ENCODE data around the gene DCLK1.
A peak's percentile ranks its signal among the peaks of the same experiment; 100 is the strongest.
"Not testable (repeated sequence)": the region's sequence is repeated elsewhere in the genome, so short reads cannot be mapped to it uniquely, and the experiment has no call there.

DCLK1 gene

DNA sequence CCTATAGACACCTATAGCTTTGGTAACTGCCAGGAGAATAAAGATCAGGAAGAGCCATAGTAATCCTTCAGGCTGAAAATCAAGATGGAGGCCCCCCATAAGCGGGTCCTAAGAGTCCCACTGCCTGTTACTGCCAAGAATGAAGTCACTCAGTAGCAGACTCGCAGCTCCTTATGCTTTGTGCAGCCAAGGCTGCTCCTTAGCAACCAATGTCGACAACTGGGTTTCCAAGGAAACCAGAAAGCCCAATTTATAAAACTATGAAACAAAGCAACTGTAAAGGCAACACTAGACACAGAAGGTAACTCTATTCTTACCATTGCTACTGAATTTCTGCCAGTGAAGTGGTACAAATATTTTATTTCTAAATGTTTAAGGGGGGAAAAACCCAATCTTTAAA is 56.5 kb downstream of the DCLK1 start:
- H3K27ac ChIP-seq (ENCODE audit: low read depth, low read length) = no peak overlapping the region
- peaks cover 0 to 8% (median 1%) of the 10 kb centered on the region in 5 donors for H3K4me1 ChIP-seq (ENCODE audit: control insufficient read depth in 5 of 5, insufficient read depth in 5 of 5, low read length in 5 of 5)
- no peak overlapping the region for H3K9ac ChIP-seq (ENCODE audit: low read length in 5 of 5)
- H3K4me3 ChIP-seq (ENCODE audit: low read depth in 1 of 5, low read length in 5 of 5) = no peak overlapping the region
- H3K36me3 ChIP-seq (ENCODE audit: control insufficient read depth in 5 of 5, insufficient read depth in 5 of 5, low read length in 5 of 5) = no peaks in the 10 kb centered on the region
- H3K27me3 ChIP-seq (ENCODE audit: control insufficient read depth in 5 of 5, insufficient read depth in 4 of 5, low read length in 5 of 5) = no peaks in the 10 kb centered on the region
- no peaks in the 10 kb centered on the region for H3K9me3 ChIP-seq (ENCODE audit: control insufficient read depth in 5 of 5, low read length in 5 of 5)

DNA sequence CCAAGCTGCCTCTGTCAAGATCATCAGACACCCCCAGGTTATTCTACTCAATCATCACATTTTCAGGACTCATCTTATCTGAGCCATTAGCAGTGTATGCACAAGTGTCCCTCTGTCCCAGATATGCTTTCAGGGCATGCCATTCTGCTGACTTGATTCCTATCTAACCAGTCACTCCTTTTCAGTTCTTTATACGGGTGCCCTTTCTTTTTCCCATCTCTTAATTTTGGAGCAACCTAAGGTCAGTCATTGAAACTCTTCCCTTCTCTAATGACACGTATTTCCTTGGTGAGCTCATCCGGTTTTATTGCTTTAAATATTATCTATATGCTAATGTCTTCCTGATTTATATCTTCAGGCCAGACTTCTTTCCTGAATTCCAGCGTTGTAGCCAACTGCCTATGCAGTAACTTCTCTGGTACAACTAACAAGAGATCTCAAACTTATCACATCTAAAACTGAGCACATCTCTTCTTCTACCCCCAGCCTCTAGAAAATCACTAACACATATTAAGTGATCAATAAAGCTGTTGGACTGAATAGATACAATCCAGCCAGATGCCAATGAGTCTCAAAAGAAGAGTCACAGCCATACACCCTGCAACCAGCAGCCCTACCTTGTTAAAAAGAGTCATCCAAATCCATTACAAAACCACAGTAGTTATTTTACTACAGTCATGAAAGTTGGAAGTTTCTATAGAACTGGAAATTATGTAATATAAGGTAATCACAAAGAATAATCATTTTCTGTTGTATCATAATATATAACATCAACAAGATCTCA is 58.8 kb downstream of the DCLK1 start:
- no peaks in the 10 kb centered on the region for H3K9me3 ChIP-seq (ENCODE audit: control insufficient read depth in 5 of 5, low read length in 5 of 5)
- H3K27me3 ChIP-seq (ENCODE audit: control insufficient read depth in 5 of 5, insufficient read depth in 4 of 5, low read length in 5 of 5) = no peaks in the 10 kb centered on the region
- no peak overlapping the region for H3K27ac ChIP-seq (ENCODE audit: low read depth, low read length)
- no peak overlapping the region for H3K4me3 ChIP-seq (ENCODE audit: low read depth in 1 of 5, low read length in 5 of 5)
- no peaks in the 10 kb centered on the region for H3K36me3 ChIP-seq (ENCODE audit: control insufficient read depth in 5 of 5, insufficient read depth in 5 of 5, low read length in 5 of 5)
- peaks cover 0 to 22% (median 5%) of the 10 kb centered on the region in 5 donors for H3K4me1 ChIP-seq (ENCODE audit: control insufficient read depth in 5 of 5, insufficient read depth in 5 of 5, low read length in 5 of 5)
- H3K9ac ChIP-seq (ENCODE audit: low read length in 5 of 5) = no peak overlapping the region

DNA sequence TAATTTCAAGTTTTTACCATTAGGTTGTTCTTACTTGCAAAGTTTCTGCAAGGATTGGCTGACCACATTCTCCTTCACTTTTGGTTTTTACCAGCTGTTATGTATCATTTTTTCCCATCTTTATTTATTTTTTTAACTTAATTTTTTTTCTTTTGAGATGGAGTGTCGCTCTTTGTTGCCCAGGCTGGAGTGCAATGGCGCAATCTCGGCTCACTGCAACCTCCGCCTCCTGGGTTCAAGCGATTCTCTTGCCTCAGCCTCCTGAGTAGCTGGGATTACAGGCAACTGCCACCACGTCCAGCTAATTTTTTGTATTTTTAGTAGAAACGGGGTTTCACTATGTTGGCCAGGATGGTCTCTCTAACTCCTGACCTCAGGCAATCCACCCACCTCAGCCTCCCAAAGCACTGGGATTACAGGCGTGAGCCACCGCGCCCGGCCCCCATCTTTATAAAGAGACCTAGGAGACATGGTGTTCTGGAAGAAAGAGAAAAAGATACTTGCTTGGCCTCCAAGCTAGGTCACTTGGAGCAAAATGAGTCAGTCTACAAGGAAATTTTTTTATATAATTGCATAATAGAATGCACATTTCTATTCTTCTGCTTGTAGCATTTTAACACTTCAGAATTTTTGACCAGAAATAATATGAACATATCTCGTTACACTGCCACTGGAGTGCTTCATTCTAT is 60.5 kb downstream of the DCLK1 start:
- H3K4me1 ChIP-seq (ENCODE audit: control insufficient read depth in 5 of 5, insufficient read depth in 5 of 5, low read length in 5 of 5) = peaks cover 0 to 22% (median 5%) of the 10 kb centered on the region in 5 donors
- not testable (repeated sequence) for H3K4me3 ChIP-seq (ENCODE audit: low read depth in 1 of 5, low read length in 5 of 5); H3K36me3 ChIP-seq (ENCODE audit: control insufficient read depth in 5 of 5, insufficient read depth in 5 of 5, low read length in 5 of 5); H3K27me3 ChIP-seq (ENCODE audit: control insufficient read depth in 5 of 5, insufficient read depth in 4 of 5, low read length in 5 of 5); H3K9ac ChIP-seq (ENCODE audit: low read length in 5 of 5); H3K27ac ChIP-seq (ENCODE audit: low read depth, low read length); H3K9me3 ChIP-seq (ENCODE audit: control insufficient read depth in 5 of 5, low read length in 5 of 5)

DNA sequence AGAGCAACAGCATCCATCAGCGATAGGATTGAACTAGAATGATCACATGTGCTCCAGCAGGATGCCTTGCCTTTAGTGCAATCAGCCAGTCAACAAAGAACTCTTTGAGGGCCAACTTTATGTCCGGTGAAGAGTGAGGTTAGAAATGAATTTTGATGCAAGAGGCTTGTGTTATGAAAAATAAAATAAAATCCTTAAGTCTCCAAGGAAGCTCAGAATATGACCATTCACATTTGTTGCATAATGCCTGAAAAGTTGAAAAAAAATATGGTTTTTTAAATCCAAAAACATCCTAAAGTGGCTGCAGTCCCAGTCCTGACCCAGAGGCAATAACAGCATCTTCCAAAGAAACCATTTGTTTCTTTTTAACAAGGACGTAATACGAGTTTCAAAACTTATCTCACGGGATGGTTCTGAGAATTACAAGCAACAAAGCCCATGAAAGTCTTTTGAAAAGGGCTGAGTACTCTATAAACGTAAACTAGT is 61.3 kb downstream of the DCLK1 start:
- Histone ChIP-seq H3K27ac (ENCODE audit: low read depth, low read length) (peak overlapping the region; percentile 56), H3K9me3 (ENCODE audit: control insufficient read depth in 5 of 5, low read length in 5 of 5) (no peaks in the 10 kb centered on the region), H3K9ac (ENCODE audit: low read length in 5 of 5) (no peak overlapping the region), H3K4me1 (ENCODE audit: control insufficient read depth in 5 of 5, insufficient read depth in 5 of 5, low read length in 5 of 5) (peaks cover 0 to 22% (median 5%) of the 10 kb centered on the region in 5 donors), H3K36me3 (ENCODE audit: control insufficient read depth in 5 of 5, insufficient read depth in 5 of 5, low read length in 5 of 5) (no peaks in the 10 kb centered on the region), H3K4me3 (ENCODE audit: low read depth in 1 of 5, low read length in 5 of 5) (no peak overlapping the region), H3K27me3 (ENCODE audit: control insufficient read depth in 5 of 5, insufficient read depth in 4 of 5, low read length in 5 of 5) (no peaks in the 10 kb centered on the region)

DNA sequence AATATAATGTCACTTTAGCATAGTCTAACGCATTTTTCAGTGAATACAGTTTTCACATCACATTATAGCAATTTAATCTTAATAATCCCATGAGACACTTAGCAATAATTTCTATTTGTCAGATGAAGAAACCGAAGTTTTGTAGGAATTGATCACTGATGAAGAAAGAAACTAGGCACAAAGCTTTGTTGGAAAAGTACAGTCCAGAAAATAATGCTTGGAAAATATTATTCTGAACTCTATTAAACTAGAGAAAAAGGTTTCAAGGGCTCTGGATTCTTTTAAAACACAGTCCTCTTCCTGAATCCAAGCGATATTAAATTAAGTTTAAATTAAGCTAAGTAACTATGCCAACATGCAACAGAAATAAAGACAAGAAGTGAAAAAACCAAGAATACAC is 62.2 kb downstream of the DCLK1 start:
- no peaks in the 10 kb centered on the region for H3K36me3 ChIP-seq (ENCODE audit: control insufficient read depth in 5 of 5, insufficient read depth in 5 of 5, low read length in 5 of 5)
- peaks cover 0 to 22% (median 5%) of the 10 kb centered on the region in 5 donors for H3K4me1 ChIP-seq (ENCODE audit: control insufficient read depth in 5 of 5, insufficient read depth in 5 of 5, low read length in 5 of 5)
- H3K9me3 ChIP-seq (ENCODE audit: control insufficient read depth in 5 of 5, low read length in 5 of 5) = no peaks in the 10 kb centered on the region
- H3K27ac ChIP-seq (ENCODE audit: low read depth, low read length) = peak overlapping the region; percentile 56
- no peak overlapping the region for H3K4me3 ChIP-seq (ENCODE audit: low read depth in 1 of 5, low read length in 5 of 5)
- H3K27me3 ChIP-seq (ENCODE audit: control insufficient read depth in 5 of 5, insufficient read depth in 4 of 5, low read length in 5 of 5) = no peaks in the 10 kb centered on the region
- H3K9ac ChIP-seq (ENCODE audit: low read length in 5 of 5) = no peak overlapping the region

DNA sequence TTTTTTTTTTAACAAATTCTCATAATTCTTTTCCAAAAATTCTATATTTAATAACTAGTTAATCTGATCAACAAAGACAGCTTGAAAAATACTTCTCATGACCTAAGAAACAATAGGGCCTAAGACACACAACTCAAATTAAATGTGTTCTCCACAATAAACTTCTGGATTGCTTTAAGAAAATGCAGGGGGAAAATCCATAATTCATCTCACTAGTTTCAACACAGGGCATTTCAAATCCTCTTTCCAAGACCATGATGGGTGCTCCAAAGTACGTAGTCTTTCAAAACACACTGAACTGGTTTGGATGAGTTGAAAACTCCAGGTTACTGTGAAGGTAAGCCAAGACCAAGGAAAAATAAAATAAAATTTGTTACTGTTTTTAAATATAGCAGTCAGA is 62.6 kb downstream of the DCLK1 start:
- no peak overlapping the region for H3K4me3 ChIP-seq (ENCODE audit: low read depth in 1 of 5, low read length in 5 of 5)
- no peaks in the 10 kb centered on the region for H3K9me3 ChIP-seq (ENCODE audit: control insufficient read depth in 5 of 5, low read length in 5 of 5)
- peaks cover 0 to 22% (median 5%) of the 10 kb centered on the region in 5 donors for H3K4me1 ChIP-seq (ENCODE audit: control insufficient read depth in 5 of 5, insufficient read depth in 5 of 5, low read length in 5 of 5)
- H3K36me3 ChIP-seq (ENCODE audit: control insufficient read depth in 5 of 5, insufficient read depth in 5 of 5, low read length in 5 of 5) = no peaks in the 10 kb centered on the region
- no peaks in the 10 kb centered on the region for H3K27me3 ChIP-seq (ENCODE audit: control insufficient read depth in 5 of 5, insufficient read depth in 4 of 5, low read length in 5 of 5)
- no peak overlapping the region for H3K9ac ChIP-seq (ENCODE audit: low read length in 5 of 5)
- H3K27ac ChIP-seq (ENCODE audit: low read depth, low read length) = peak overlapping the region; percentile 56

DNA sequence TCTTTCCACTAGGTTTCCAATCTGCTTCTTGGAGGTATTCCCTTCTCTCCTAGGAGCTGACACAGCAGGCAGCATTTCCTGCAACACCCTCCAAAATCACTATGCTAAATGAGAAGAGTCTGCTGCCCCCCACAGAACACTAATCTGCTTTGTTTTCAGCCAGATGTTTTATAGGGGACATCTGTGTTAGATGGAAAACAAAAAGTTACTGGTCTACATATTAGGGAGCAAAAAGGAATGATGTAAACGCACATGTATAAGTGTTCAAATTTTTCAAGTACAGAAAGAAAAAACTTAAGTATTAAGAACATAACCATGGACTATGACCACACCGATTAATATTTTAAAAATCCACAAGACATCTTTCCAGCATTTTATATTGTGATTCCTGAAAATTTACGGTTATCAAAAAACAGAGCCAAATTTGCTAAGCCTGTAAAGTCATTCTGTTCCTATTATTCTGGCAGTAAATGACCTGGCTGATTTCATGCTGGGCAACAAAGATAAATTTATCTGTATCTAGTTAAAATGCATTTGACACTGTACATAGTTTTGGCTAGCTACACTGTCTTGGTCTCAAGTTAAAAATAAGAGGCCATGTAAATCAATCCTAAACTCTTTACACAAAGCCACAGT is 63.3 kb downstream of the DCLK1 start:
- Histone ChIP-seq H3K9me3 (ENCODE audit: control insufficient read depth in 5 of 5, low read length in 5 of 5) (no peaks in the 10 kb centered on the region), H3K4me1 (ENCODE audit: control insufficient read depth in 5 of 5, insufficient read depth in 5 of 5, low read length in 5 of 5) (peaks cover 0 to 22% (median 5%) of the 10 kb centered on the region in 5 donors), H3K9ac (ENCODE audit: low read length in 5 of 5) (no peak overlapping the region), H3K4me3 (ENCODE audit: low read depth in 1 of 5, low read length in 5 of 5) (no peak overlapping the region), H3K27me3 (ENCODE audit: control insufficient read depth in 5 of 5, insufficient read depth in 4 of 5, low read length in 5 of 5) (no peaks in the 10 kb centered on the region), H3K27ac (ENCODE audit: low read depth, low read length) (no peak overlapping the region), H3K36me3 (ENCODE audit: control insufficient read depth in 5 of 5, insufficient read depth in 5 of 5, low read length in 5 of 5) (no peaks in the 10 kb centered on the region)

DNA sequence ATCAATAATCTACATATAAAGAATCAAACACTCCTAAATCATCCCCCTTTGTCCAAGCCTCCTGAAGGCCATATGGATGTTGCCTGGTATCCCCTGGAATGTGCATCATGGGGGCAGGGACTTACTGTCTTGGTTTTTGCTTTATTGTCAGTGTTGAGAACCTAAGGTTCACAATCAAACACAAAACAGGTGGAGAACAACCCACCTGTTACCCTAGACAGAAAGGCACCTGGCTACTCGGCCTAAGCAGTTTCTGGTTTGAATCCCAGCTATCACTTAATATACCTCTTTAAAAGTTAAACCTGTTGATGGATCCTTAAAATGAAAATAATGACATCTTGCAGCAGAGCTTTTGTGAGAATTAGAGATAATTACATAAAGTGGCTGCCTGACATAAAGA is 68.9 kb downstream of the DCLK1 start:
- Histone ChIP-seq H3K4me3 (ENCODE audit: low read depth in 1 of 5, low read length in 5 of 5) (no peak overlapping the region), H3K4me1 (ENCODE audit: control insufficient read depth in 5 of 5, insufficient read depth in 5 of 5, low read length in 5 of 5) (peaks cover 0 to 19% (median 3%) of the 10 kb centered on the region in 5 donors)

DNA sequence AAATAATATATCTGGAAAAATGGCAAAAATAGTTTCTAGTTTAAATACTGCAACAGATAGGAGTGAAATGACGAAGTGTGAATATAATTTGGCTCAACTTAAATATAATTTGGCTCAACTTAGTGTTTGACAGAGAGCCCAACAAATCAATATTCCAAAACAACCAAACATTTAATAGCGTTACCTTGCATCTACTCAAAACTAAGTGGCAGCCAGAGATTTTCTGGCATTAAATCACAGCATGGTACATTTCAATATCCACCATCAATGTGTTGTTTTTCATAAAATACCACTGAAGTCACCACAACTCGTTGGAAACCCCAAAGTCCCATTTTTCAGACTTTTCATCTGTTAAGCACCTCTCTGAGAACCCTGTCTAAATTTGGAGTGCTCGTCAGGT is 69.6 kb downstream of the DCLK1 start:
- no peaks in the 10 kb centered on the region for H3K9me3 ChIP-seq (ENCODE audit: control insufficient read depth in 5 of 5, low read length in 5 of 5)
- peaks cover 0 to 19% (median 3%) of the 10 kb centered on the region in 5 donors for H3K4me1 ChIP-seq (ENCODE audit: control insufficient read depth in 5 of 5, insufficient read depth in 5 of 5, low read length in 5 of 5)
- H3K4me3 ChIP-seq (ENCODE audit: low read depth in 1 of 5, low read length in 5 of 5) = no peak overlapping the region
- no peak overlapping the region for H3K27ac ChIP-seq (ENCODE audit: low read depth, low read length)
- H3K9ac ChIP-seq (ENCODE audit: low read length in 5 of 5) = no peak overlapping the region
- no peaks in the 10 kb centered on the region for H3K36me3 ChIP-seq (ENCODE audit: control insufficient read depth in 5 of 5, insufficient read depth in 5 of 5, low read length in 5 of 5)
- no peaks in the 10 kb centered on the region for H3K27me3 ChIP-seq (ENCODE audit: control insufficient read depth in 5 of 5, insufficient read depth in 4 of 5, low read length in 5 of 5)

More for the DNA sequence above, 68.9 kb downstream of the DCLK1 start:
- no peaks in the 10 kb centered on the region for H3K27me3 ChIP-seq (ENCODE audit: control insufficient read depth in 5 of 5, insufficient read depth in 4 of 5, low read length in 5 of 5)
- H3K9me3 ChIP-seq (ENCODE audit: control insufficient read depth in 5 of 5, low read length in 5 of 5) = no peaks in the 10 kb centered on the region
- no peaks in the 10 kb centered on the region for H3K36me3 ChIP-seq (ENCODE audit: control insufficient read depth in 5 of 5, insufficient read depth in 5 of 5, low read length in 5 of 5)
- no peak overlapping the region for H3K9ac ChIP-seq (ENCODE audit: low read length in 5 of 5)
- no peak overlapping the region for H3K27ac ChIP-seq (ENCODE audit: low read depth, low read length)

DNA sequence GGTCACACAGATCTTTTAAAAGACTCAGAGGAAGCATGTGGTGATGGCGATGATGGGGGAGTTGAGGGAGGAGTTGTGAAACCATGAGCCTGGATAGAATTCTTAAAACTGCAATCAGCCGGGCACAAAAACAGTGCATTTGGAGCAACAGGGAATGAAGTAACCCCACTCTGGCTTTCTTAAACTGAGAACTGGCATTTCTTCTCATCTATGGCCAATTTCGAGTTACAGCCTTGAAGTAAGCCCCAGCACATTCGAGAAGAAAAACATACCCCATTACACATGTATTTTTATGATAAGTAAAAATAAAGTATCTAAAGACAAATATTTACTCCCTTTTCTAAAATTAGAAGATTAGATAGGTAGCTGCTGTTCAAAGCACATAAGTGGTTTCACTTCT is 70.1 kb downstream of the DCLK1 start:
- no peaks in the 10 kb centered on the region for H3K36me3 ChIP-seq (ENCODE audit: control insufficient read depth in 5 of 5, insufficient read depth in 5 of 5, low read length in 5 of 5)
- no peak overlapping the region for H3K4me3 ChIP-seq (ENCODE audit: low read depth in 1 of 5, low read length in 5 of 5)
- no peak overlapping the region for H3K27ac ChIP-seq (ENCODE audit: low read depth, low read length)
- H3K4me1 ChIP-seq (ENCODE audit: control insufficient read depth in 5 of 5, insufficient read depth in 5 of 5, low read length in 5 of 5) = peaks cover 0 to 19% (median 3%) of the 10 kb centered on the region in 5 donors
- H3K9me3 ChIP-seq (ENCODE audit: control insufficient read depth in 5 of 5, low read length in 5 of 5) = no peaks in the 10 kb centered on the region
- no peak overlapping the region for H3K9ac ChIP-seq (ENCODE audit: low read length in 5 of 5)
- no peaks in the 10 kb centered on the region for H3K27me3 ChIP-seq (ENCODE audit: control insufficient read depth in 5 of 5, insufficient read depth in 4 of 5, low read length in 5 of 5)
